GM12872 (cell line): ENCODE measurements around the gene CHMP2A.

Experiments
- TF ChIP-seq, protein P1 (sequence below): IDR thresholded peaks from 3 replicates; pipeline ENCODE4 v1.5.1; 2011; ENCODE audit warnings: low read depth, mild to moderate bottlenecking, low read length, moderate library complexity; ENCODE audit not compliant: insufficient read depth

Gene CHMP2A

DNA sequence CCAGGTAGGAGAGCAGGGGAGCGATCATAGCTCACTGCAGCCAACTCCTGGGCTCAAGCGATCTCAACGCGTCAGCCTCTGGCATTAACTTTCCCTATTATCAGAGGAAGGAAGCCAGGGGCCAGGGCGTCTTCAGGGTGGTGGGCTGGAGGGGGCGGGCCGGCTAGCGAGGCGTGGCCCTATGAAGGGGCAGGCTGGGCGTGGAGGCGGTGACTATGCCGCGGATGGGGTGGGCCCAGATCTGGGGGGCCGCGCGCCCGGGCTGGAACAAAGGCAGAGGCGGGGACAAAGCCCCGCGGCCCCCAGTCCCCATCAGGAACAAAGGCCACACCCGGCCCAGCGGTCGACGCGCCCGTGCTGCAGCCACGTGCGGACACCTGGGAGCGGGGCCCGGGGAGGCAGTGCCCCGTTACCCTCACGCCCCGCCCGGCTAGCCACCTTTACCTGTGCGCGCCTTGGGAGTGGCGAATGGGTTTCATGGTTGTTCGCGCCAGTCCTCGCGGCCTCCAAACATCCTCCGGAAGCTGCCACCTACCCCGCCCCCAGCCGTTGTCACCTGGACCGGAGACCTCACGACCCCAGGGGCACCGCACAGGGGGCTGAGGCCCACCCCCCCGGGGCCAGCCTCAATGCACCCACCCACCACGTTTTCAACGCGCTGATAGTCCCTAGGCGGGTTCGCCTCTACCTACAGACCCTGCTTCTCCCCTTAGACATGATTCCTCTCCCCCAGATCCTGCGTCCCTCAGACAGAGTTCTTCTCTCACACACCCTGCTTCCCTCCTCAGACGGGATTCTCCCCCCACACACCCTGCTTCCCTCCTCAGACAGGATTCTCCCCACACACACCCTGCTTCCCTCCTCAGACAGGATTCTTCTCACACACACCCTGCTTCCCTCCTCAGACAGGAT, 16.4 kb downstream of the CHMP2A start:
- TF ChIP-seq, protein P1, sequence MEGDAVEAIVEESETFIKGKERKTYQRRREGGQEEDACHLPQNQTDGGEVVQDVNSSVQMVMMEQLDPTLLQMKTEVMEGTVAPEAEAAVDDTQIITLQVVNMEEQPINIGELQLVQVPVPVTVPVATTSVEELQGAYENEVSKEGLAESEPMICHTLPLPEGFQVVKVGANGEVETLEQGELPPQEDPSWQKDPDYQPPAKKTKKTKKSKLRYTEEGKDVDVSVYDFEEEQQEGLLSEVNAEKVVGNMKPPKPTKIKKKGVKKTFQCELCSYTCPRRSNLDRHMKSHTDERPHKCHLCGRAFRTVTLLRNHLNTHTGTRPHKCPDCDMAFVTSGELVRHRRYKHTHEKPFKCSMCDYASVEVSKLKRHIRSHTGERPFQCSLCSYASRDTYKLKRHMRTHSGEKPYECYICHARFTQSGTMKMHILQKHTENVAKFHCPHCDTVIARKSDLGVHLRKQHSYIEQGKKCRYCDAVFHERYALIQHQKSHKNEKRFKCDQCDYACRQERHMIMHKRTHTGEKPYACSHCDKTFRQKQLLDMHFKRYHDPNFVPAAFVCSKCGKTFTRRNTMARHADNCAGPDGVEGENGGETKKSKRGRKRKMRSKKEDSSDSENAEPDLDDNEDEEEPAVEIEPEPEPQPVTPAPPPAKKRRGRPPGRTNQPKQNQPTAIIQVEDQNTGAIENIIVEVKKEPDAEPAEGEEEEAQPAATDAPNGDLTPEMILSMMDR: no peak

DNA sequence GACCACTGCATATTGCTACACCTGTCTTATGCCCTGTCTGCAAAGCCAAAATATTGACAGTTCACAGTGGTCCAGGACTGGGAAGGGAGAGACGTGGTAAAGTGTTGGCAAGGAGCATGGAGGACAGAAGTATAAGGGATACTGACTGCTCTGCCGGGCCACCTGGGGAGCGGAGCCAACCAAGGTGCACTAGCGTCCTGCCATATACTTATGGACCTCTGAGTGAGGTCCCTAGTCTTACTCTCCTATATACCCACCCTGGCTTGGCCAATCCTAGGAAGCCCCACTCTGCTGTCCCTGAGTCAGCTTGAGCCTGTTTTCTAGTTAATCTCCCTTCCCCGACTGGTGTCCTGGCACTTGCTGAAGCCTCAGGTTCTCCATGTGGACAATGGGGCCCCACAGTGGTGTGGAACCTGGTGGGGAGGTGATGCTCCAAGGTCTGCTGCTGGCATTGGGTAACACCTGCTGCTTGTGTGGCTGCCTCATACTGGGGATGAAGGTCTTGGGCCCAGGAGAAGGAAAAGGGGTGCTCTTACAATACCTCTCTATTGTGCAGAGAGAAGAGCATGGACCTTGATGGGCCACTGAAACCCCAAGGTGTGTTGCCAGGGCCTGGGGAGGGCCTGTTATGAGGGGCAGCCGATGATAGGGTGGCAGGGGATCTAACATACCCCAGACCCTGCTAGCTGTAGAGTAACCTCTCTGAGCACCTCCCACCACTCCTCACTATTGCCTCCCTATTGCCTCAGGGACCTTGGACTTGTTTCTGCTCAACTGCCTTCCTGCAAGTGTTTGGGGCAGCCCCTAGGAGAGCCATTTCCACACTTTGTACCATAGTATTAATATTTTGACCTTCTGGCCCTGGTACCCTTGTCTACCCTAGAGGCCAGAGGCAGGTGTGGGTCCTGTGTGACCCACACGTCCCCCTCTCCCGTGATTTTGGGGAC, 17.8 kb downstream of the CHMP2A start:
- TF ChIP-seq, protein P1: no peak

DNA sequence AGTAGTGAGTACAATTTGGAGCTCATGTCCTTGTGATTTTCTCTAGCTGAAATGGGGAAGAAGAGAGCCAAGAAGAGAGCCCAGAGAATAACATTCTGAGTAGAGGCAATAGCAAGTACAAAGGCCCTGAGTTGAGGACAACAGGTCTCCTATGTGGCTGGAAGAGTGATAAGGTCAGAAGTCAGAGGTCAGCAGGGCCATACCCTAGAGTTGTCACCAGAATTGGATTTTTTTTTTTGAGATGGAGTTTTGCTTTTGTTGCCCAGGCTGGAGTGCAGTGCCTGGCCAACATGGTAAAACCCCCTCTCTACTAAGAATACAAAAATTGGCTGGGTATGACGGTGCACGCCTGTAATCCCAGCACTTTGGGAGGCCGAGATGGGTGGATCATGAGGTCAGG, 19.0 kb downstream of the CHMP2A start:
- TF ChIP-seq, protein P1: no peak

DNA sequence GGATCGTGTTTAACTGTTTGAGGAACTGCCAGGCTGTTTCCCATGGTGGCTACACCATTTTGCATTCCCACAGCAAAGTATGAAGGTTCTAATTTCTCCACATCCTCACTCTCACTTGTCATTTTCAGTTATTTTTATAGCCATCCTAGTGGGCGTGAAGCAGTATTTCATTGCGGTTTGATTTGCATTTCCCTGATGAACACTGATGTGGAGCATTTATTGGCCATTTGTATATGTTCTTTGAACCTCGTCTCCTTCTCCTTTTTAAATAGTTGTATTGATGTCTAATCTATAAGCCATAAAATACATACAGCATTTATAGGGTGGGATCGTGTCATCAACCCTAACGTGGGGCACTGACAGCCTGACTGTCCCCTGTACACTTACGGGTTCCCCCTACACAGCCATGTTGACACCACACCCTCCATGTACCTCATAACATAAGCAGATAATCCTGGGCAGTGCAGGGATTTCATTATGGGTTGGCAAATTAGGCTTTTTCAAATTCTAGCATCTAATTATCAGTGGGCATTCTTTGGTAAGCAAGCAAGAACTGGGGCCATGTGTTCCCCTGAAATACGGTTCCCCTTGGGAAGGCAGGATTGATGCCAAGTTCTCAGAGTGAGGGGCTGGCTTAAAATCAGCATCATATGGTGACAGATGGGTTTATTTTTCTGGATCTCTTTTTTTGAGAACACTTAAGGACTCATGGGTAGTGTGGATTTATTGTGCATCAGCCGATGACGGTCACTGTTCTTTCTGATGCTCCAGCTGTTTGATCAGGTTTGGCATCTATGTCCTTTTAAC, 23.7 kb downstream of the CHMP2A start:
- TF ChIP-seq, protein P1: no peak

DNA sequence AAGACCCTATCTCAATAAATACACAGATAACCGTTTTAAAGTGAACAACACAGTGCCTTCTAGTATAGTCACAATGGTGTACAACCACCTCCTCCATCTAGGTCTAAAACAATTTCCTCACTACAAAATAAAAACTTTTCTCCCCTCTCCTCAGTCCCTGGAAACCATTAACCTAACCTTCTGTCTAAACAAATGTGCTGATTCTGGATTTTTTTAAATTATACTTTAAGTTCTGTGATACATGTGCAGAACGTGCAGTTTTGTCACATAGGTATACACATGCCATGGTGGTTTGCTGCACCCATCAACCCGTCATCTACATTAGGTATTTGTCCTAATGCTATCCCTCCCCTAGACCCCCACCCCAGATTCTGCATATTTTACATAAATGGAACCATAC, 25.5 kb downstream of the CHMP2A start:
- TF ChIP-seq, protein P1: no peak

DNA sequence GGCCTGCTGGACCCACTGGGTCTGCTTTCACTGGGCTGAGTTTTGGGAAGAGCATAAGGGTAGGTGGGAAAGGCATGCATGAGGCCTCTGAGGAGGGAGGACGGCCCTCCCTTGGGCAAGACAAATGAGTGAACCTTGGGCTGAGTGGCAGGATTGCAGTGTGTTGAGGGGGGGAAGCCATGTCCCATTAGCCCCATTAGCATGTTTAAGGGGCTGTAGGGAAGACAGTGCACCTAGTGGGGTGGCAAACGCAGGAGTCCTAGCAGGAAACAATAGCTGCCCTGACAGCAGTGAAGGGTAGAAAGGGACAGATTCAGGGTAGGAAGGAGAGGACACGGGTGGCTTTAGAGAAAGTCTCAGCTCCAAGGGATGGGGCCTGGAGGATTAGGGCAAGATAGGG, 32.2 kb downstream of the CHMP2A start:
- TF ChIP-seq, protein P1: no peak
